ENCODE measurements around the gene DENND5A. TPM values are rescaled to one million over a fixed set of nuclear protein-coding genes. Genes with fewer than 3 reads are reported as not detected.
A peak's percentile ranks its signal among the peaks of the same experiment; 100 is the strongest.

DENND5A gene
- total RNA-seq, 1 experiment from 2014 or later = 37.7 TPM

DNA sequence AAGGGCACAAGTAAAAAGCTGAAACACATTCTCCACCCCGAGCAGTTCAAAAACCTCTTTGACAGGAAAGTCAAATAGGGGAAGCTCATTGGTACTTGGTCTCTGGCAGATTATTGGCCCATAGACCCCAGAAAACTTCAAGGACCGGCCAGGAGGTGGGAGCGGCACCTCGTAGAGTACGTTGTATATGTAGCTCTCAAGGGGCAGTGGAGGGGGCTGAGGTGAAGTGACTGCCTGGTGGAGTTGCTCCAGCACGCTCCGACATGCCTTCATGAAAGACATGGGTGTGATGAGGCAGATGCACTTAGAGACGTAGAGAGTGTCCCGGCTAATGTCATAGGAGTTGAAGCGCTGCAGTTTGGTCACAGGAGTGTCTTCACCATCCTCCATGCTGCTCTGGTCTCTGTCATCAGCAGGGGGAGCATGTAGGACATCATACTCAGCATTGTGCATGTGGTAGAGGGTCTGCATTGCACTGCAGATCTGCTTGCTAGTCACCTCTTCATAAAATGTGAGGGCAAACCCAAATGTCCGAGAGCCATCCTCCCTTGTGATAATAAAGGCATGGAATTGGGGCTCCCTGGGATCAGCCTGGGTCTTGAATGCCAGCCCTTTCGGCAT is 61.3 kb downstream of the DENND5A start:
- POLR2A ChIA-PET (ENCODE audit: unreplicated experiment) = no interaction called here
- H3K9ac ChIP-seq (ENCODE audit: low read length) = no peak overlapping the region
- CTCF ChIA-PET = no interaction called here
- H3K4me1 ChIP-seq (ENCODE audit: insufficient read depth, low read length) = no peaks in the 10 kb centered on the region
- BruUV-seq (replicated peaks) = no TSS peak
- no peak overlapping the region for H3K4me2 ChIP-seq (ENCODE audit: low read length)
- ATAC-seq (no peak), DNase-seq (no peak)
- no peaks in the 10 kb centered on the region for H3F3A ChIP-seq (ENCODE audit: low read length, unreplicated experiment)
- H3K36me3 ChIP-seq (ENCODE audit: low read depth, low read length) = 0 out of 2 replicates have a peak, but pooled peaks cover 3% of the 10 kb centered on the region
- H3K79me2 ChIP-seq (ENCODE audit: low read length) = peaks cover 10% of the 10 kb centered on the region
- H3K27ac ChIP-seq (ENCODE audit: low read length) = no peak overlapping the region
- no peaks in the 10 kb centered on the region for H4K20me1 ChIP-seq (ENCODE audit: low read length)
- TF ChIP-seq, protein P1, sequence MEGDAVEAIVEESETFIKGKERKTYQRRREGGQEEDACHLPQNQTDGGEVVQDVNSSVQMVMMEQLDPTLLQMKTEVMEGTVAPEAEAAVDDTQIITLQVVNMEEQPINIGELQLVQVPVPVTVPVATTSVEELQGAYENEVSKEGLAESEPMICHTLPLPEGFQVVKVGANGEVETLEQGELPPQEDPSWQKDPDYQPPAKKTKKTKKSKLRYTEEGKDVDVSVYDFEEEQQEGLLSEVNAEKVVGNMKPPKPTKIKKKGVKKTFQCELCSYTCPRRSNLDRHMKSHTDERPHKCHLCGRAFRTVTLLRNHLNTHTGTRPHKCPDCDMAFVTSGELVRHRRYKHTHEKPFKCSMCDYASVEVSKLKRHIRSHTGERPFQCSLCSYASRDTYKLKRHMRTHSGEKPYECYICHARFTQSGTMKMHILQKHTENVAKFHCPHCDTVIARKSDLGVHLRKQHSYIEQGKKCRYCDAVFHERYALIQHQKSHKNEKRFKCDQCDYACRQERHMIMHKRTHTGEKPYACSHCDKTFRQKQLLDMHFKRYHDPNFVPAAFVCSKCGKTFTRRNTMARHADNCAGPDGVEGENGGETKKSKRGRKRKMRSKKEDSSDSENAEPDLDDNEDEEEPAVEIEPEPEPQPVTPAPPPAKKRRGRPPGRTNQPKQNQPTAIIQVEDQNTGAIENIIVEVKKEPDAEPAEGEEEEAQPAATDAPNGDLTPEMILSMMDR (conservative IDR thresholded peaks at IDR 0.05; ENCODE audit: low read depth, low read length) = 0 out of 2 replicates have a peak, but pooled peaks have one; percentile 19
- TF ChIP-seq EZH2 (IDR thresholded peaks at IDR 0.05; ENCODE audit: low read length, unreplicated experiment) = no peak
- TF ChIP-seq EZH2phosphoT487 (IDR thresholded peaks at IDR 0.05; ENCODE audit: borderline replicate concordance, low read length) = no peak
- intact Hi-C loops (cut with micrococcal nuclease) = no loop called here
- no peaks in the 10 kb centered on the region for H3K9me2 ChIP-seq (replicated peaks; ENCODE audit: low read length)
- H3K9me3 ChIP-seq (ENCODE audit: low read length) = no peaks in the 10 kb centered on the region
- H3K4me3 ChIP-seq (ENCODE audit: low read length) = no peak overlapping the region
- H3K27me3 ChIP-seq (ENCODE audit: low read length) = no peaks in the 10 kb centered on the region
- H2AFZ ChIP-seq (ENCODE audit: low read length) = no peak overlapping the region

DNA sequence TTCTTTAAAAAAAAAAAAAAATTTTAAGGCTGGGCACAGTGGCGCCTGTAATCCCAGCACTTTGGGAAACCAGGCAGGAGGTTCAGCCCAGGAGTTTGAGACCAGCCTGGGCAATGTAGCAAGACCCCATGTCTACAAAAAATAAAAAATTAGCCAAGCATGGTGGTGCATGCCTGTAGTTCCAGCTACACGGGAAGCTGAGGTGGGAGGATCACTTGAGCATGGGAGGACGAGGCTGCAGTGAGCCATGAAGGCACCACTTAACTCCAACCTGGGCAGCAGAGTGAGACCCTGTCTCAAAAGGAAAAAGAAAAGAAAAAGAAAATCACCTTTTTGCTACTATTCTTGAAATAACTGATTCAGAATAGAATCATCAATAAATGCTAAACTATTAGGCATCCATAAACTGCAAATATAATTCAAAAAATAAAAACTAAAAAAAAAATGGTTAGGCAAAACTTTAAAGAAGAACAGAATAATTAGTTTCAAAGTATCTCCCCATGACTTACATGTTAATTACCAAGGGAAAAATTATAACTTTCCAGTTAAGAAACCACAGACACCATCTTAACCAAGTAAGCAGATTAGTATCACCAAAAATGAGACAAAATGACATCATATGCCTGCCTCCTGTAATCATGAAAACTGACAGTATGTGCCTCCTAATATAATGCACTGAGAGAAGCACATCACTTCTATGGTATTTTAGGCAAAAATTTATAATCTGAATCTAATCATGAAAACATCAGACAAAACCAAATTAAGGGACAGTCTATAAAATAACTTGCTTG is 63.6 kb downstream of the DENND5A start:
- ChIA-PET CTCF (no interaction called here), POLR2A (ENCODE audit: unreplicated experiment) (no interaction called here)
- Histone ChIP-seq H3K27me3 (ENCODE audit: low read length) (no peaks in the 10 kb centered on the region), H3K4me2 (ENCODE audit: low read length) (no peak overlapping the region), H2AFZ (ENCODE audit: low read length) (no peak overlapping the region), H3K4me3 (ENCODE audit: low read length) (no peak overlapping the region), H3K9ac (ENCODE audit: low read length) (no peak overlapping the region), H3K27ac (ENCODE audit: low read length) (no peak overlapping the region), H3K4me1 (ENCODE audit: insufficient read depth, low read length) (no peaks in the 10 kb centered on the region), H3K9me3 (ENCODE audit: low read length) (no peaks in the 10 kb centered on the region), H3K36me3 (ENCODE audit: low read depth, low read length) (0 out of 2 replicates have a peak, but pooled peaks cover 3% of the 10 kb centered on the region), H3K9me2 (replicated peaks; ENCODE audit: low read length) (no peaks in the 10 kb centered on the region), H3F3A (ENCODE audit: low read length, unreplicated experiment) (no peaks in the 10 kb centered on the region), H3K79me2 (ENCODE audit: low read length) (no peaks in the 10 kb centered on the region), H4K20me1 (ENCODE audit: low read length) (no peaks in the 10 kb centered on the region)
- no peak for TF ChIP-seq EZH2phosphoT487 (IDR thresholded peaks at IDR 0.05; ENCODE audit: borderline replicate concordance, low read length)
- TF ChIP-seq, protein P1 (conservative IDR thresholded peaks at IDR 0.05; ENCODE audit: low read depth, low read length) = no peak
- TF ChIP-seq EZH2 (IDR thresholded peaks at IDR 0.05; ENCODE audit: low read length, unreplicated experiment) = no peak
- DNase-seq (no peak), ATAC-seq (no peak)
- BruUV-seq (replicated peaks) = no TSS peak
- intact Hi-C loops (cut with micrococcal nuclease) = no loop called here

DNA sequence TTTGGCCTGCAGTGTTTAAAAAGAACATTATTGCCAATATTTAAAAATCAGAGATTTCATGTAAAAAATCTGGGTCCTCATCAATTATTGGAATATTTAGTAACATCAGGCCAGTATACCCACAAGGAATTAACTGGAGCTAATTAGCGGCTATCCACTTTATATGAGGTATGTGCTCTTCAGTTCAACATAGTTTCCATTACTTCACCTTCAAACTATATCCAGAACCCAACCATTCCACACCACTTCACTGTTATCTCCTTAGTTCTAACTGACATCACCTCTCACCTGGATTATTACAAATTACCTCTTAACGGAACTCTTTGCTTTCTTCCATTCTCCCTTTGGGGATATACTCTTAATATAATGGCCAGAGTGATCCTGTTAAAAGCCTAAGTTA is 64.7 kb downstream of the DENND5A start:
- H3K4me1 ChIP-seq (ENCODE audit: insufficient read depth, low read length) = no peaks in the 10 kb centered on the region
- H3K9ac ChIP-seq (ENCODE audit: low read length) = no peak overlapping the region
- ATAC-seq (no peak), DNase-seq (no peak)
- no peaks in the 10 kb centered on the region for H3K9me3 ChIP-seq (ENCODE audit: low read length)
- H3K4me2 ChIP-seq (ENCODE audit: low read length) = no peak overlapping the region
- H2AFZ ChIP-seq (ENCODE audit: low read length) = no peak overlapping the region
- intact Hi-C loops (cut with micrococcal nuclease) = no loop called here
- H3K4me3 ChIP-seq (ENCODE audit: low read length) = no peak overlapping the region
- ChIA-PET CTCF (no interaction called here), POLR2A (ENCODE audit: unreplicated experiment) (no interaction called here)
- no peaks in the 10 kb centered on the region for H3K9me2 ChIP-seq (replicated peaks; ENCODE audit: low read length)
- 0 out of 2 replicates have a peak, but pooled peaks cover 3% of the 10 kb centered on the region for H3K36me3 ChIP-seq (ENCODE audit: low read depth, low read length)
- TF ChIP-seq EZH2phosphoT487 (IDR thresholded peaks at IDR 0.05; ENCODE audit: borderline replicate concordance, low read length) = no peak
- no peak for TF ChIP-seq EZH2 (IDR thresholded peaks at IDR 0.05; ENCODE audit: low read length, unreplicated experiment)
- TF ChIP-seq, protein P1 (conservative IDR thresholded peaks at IDR 0.05; ENCODE audit: low read depth, low read length) = no peak
- no peak overlapping the region for H3K27ac ChIP-seq (ENCODE audit: low read length)
- no TSS peak for BruUV-seq (replicated peaks)
- H3K27me3 ChIP-seq (ENCODE audit: low read length) = no peaks in the 10 kb centered on the region
- H3F3A ChIP-seq (ENCODE audit: low read length, unreplicated experiment) = no peaks in the 10 kb centered on the region
- no peaks in the 10 kb centered on the region for H3K79me2 ChIP-seq (ENCODE audit: low read length)
- H4K20me1 ChIP-seq (ENCODE audit: low read length) = no peaks in the 10 kb centered on the region

All from PC-3 (cell line).